ENCODE data around the gene SMAD2. TPM values are rescaled to one million over a fixed set of nuclear protein-coding genes. Genes with fewer than 3 reads are reported as not detected.

The SMAD2 gene
- total RNA-seq, 1 experiment from 2014 or later, result 25.5 TPM

GRCh38 chr18:47788621-47789020 is 141.8 kb downstream of the SMAD2 start:
- CTCF ChIA-PET, result no interaction called here
- no peaks in the 10 kb centered on the region for H3K36me3 ChIP-seq (ENCODE audit: low read depth, low read length)
- no peaks in the 10 kb centered on the region for H3K9me2 ChIP-seq (replicated peaks; ENCODE audit: low read length)
- no peaks in the 10 kb centered on the region for H4K20me1 ChIP-seq (ENCODE audit: low read length)
- no peaks in the 10 kb centered on the region for H3K27me3 ChIP-seq (ENCODE audit: low read length)
- DNase-seq, result no peak
- no TSS peak for BruUV-seq (replicated peaks)
- intact Hi-C loops (cut with micrococcal nuclease), result no loop called here
- no peak overlapping the region for H3K4me3 ChIP-seq (ENCODE audit: low read length)
- ATAC-seq, result no peak
- no peaks in the 10 kb centered on the region for H3K79me2 ChIP-seq (ENCODE audit: low read length)
- no peaks in the 10 kb centered on the region for H3F3A ChIP-seq (ENCODE audit: low read length, unreplicated experiment)
- no peak overlapping the region for H3K27ac ChIP-seq (ENCODE audit: low read length)
- no peak overlapping the region for H3K4me2 ChIP-seq (ENCODE audit: low read length)
- no peak overlapping the region for H3K9ac ChIP-seq (ENCODE audit: low read length)
- POLR2A ChIA-PET (ENCODE audit: unreplicated experiment), result no interaction called here
- TF ChIP-seq EZH2 (IDR thresholded peaks at IDR 0.05; ENCODE audit: low read length, unreplicated experiment) (no peak), CTCF (conservative IDR thresholded peaks at IDR 0.05; ENCODE audit: low read depth, low read length) (no peak), EZH2phosphoT487 (IDR thresholded peaks at IDR 0.05; ENCODE audit: borderline replicate concordance, low read length) (no peak)
- no peak overlapping the region for H2AFZ ChIP-seq (ENCODE audit: low read length)
- H3K9me3 ChIP-seq (ENCODE audit: low read length), result no peaks in the 10 kb centered on the region
- H3K4me1 ChIP-seq (ENCODE audit: insufficient read depth, low read length), result no peaks in the 10 kb centered on the region

- H3K27ac ChIP-seq (ENCODE audit: low read length), result no peak overlapping the region
- ChIA-PET CTCF (no interaction called here), POLR2A (ENCODE audit: unreplicated experiment) (no interaction called here)
- H3F3A ChIP-seq (ENCODE audit: low read length, unreplicated experiment), result no peaks in the 10 kb centered on the region
- H3K9ac ChIP-seq (ENCODE audit: low read length), result no peak overlapping the region
- intact Hi-C loops (cut with micrococcal nuclease), result no loop called here
- H4K20me1 ChIP-seq (ENCODE audit: low read length), result no peaks in the 10 kb centered on the region
- no peak overlapping the region for H2AFZ ChIP-seq (ENCODE audit: low read length)
- H3K27me3 ChIP-seq (ENCODE audit: low read length), result no peaks in the 10 kb centered on the region
- no peaks in the 10 kb centered on the region for H3K9me2 ChIP-seq (replicated peaks; ENCODE audit: low read length)
- H3K4me3 ChIP-seq (ENCODE audit: low read length), result no peak overlapping the region
- H3K4me1 ChIP-seq (ENCODE audit: insufficient read depth, low read length), result no peaks in the 10 kb centered on the region
- no TSS peak for BruUV-seq (replicated peaks)
- H3K36me3 ChIP-seq (ENCODE audit: low read depth, low read length), result no peaks in the 10 kb centered on the region
- H3K9me3 ChIP-seq (ENCODE audit: low read length), result no peaks in the 10 kb centered on the region
- no peaks in the 10 kb centered on the region for H3K79me2 ChIP-seq (ENCODE audit: low read length)
- DNase-seq (no peak), ATAC-seq (no peak)
- no peak overlapping the region for H3K4me2 ChIP-seq (ENCODE audit: low read length)
- TF ChIP-seq EZH2 (IDR thresholded peaks at IDR 0.05; ENCODE audit: low read length, unreplicated experiment), result no peak
- TF ChIP-seq CTCF (conservative IDR thresholded peaks at IDR 0.05; ENCODE audit: low read depth, low read length), result no peak
- TF ChIP-seq EZH2phosphoT487 (IDR thresholded peaks at IDR 0.05; ENCODE audit: borderline replicate concordance, low read length), result no peak
Observed at GRCh38 chr18:47781561-47781960, 148.9 kb downstream of the SMAD2 start.

DNA sequence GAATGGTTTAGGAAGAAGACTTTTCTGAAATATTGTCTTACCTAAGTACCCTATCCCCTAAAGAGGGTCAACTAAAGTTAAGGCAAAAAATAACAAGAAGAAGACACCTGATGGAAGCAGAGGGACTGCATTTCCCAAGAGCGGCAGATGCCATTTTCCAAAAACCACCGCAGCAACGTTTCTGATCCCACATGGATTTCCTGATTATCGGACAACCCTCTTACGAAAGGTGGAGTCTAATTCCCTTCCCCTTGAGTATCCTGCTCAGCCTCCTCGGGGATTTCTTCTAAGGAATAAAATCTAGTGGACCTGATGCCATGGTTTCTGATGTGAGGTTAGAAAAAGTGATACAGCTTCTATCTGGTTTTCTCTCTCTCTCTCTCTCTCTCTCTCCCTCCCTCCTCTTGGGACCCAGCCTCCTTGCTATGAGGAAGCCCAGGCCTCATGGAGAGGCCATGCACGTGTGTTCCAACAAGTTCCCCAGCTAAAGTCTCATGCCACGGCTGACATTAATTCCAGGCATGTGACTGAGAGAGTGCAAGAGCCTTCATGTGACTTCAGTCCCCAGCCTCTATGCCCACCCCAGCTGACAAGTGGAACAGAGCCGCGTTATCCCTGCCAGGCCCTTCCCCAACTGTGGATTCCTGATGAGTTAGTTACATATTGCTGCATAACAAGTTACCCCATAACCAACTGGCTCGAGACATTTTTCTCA is 150.3 kb downstream of the SMAD2 start:
- Histone ChIP-seq H3F3A (ENCODE audit: low read length, unreplicated experiment) (no peaks in the 10 kb centered on the region), H3K9me3 (ENCODE audit: low read length) (no peaks in the 10 kb centered on the region), H4K20me1 (ENCODE audit: low read length) (no peaks in the 10 kb centered on the region), H3K9me2 (replicated peaks; ENCODE audit: low read length) (no peaks in the 10 kb centered on the region), H3K79me2 (ENCODE audit: low read length) (no peaks in the 10 kb centered on the region), H3K27me3 (ENCODE audit: low read length) (no peaks in the 10 kb centered on the region), H3K4me1 (ENCODE audit: insufficient read depth, low read length) (no peaks in the 10 kb centered on the region), H3K4me2 (ENCODE audit: low read length) (no peak overlapping the region), H2AFZ (ENCODE audit: low read length) (no peak overlapping the region), H3K9ac (ENCODE audit: low read length) (no peak overlapping the region), H3K27ac (ENCODE audit: low read length) (no peak overlapping the region), H3K36me3 (ENCODE audit: low read depth, low read length) (no peaks in the 10 kb centered on the region), H3K4me3 (ENCODE audit: low read length) (no peak overlapping the region)
- TF ChIP-seq CTCF (conservative IDR thresholded peaks at IDR 0.05; ENCODE audit: low read depth, low read length) (no peak), EZH2 (IDR thresholded peaks at IDR 0.05; ENCODE audit: low read length, unreplicated experiment) (no peak)
- DNase-seq, result no peak
- no peak for ATAC-seq
- BruUV-seq (replicated peaks), result no TSS peak
- intact Hi-C loops (cut with micrococcal nuclease), result no loop called here
- CTCF ChIA-PET, result no interaction called here
- POLR2A ChIA-PET (ENCODE audit: unreplicated experiment), result no interaction called here
